ENCODE measurements around the gene EPGN.

EPGN gene

DNA sequence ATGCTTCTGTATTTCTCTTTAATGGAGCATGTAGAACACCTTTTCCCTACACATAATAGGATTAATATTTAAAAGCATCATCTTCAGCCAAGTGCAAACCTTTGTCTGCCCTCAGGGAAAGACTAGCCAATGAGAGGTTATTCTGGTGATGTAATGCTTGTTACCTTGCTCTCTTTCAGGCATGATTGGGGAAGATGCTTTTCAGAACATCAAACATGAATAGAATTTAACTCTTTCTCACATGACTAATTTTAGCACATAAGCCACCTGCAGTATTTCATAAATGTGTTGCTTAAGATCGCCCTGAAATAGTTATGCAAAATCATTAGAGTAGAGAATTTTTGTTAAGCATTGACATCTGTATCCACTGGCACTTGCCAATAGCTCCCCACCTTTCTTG lies 10.7 kb upstream of the EPGN start (continued):
- TF ChIP-seq ZNF266 (tag by site-specific recombination; IDR thresholded peaks at IDR 0.05; ENCODE audit: low read depth) (no peak), ZNF292 (tag by site-specific recombination; IDR thresholded peaks at IDR 0.05; ENCODE audit: borderline replicate concordance, low read depth) (no peak), ZXDB (tag by site-specific recombination; IDR thresholded peaks at IDR 0.05) (no peak), ZNF350 (tag by site-specific recombination; IDR thresholded peaks at IDR 0.05) (no peak), ZNF19 (tag by site-specific recombination; IDR thresholded peaks at IDR 0.05; ENCODE audit: low read depth) (no peak), ZNF2 (tag by site-specific recombination; IDR thresholded peaks at IDR 0.05) (no peak)
- TF ChIP-seq, protein P1, sequence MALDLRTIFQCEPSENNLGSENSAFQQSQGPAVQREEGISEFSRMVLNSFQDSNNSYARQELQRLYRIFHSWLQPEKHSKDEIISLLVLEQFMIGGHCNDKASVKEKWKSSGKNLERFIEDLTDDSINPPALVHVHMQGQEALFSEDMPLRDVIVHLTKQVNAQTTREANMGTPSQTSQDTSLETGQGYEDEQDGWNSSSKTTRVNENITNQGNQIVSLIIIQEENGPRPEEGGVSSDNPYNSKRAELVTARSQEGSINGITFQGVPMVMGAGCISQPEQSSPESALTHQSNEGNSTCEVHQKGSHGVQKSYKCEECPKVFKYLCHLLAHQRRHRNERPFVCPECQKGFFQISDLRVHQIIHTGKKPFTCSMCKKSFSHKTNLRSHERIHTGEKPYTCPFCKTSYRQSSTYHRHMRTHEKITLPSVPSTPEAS (tag by site-specific recombination; IDR thresholded peaks at IDR 0.05), result no peak

GRCh38 chr4:74304095-74304625 lies 4.1 kb upstream of the EPGN start:
- no peaks in the 10 kb centered on the region for H3K9me3 ChIP-seq (ENCODE audit: control insufficient read depth, insufficient read depth, low read depth, low read length)
- POLR2A ChIA-PET, result no interaction called here
- H3K36me3 ChIP-seq (ENCODE audit: control insufficient read depth in 2 of 2, insufficient read depth in 1 of 2, low read length in 2 of 2), result no peaks in the 10 kb centered on the region
- H3K27ac ChIP-seq (ENCODE audit: extremely low read depth, low read depth, low read length), result no peak overlapping the region
- H3K4me3 ChIP-seq (ENCODE audit: low read depth, low read length), result no peak overlapping the region
- CTCF ChIA-PET, result interaction anchor here (0.7 to 1.9 kb wide), 2 partner anchors 16 to 115 kb away, joined by 4 to 6 read pairs; no protein-coding TSS in a partner anchor
- no peaks in the 10 kb centered on the region for H3K4me1 ChIP-seq (ENCODE audit: control insufficient read depth, insufficient read depth, low read length)
- TF ChIP-seq ZNF10 (tag by site-specific recombination; IDR thresholded peaks at IDR 0.05), result no peak
- TF ChIP-seq TSHZ1 (tag by site-specific recombination; IDR thresholded peaks at IDR 0.05; ENCODE audit: borderline replicate concordance), result no peak
- no peak for TF ChIP-seq PRDM6 (tag by site-specific recombination; IDR thresholded peaks at IDR 0.05)
- no peak for TF ChIP-seq ZBTB10 (tag by site-specific recombination; IDR thresholded peaks at IDR 0.05)
- TF ChIP-seq ZNF830 (tag by site-specific recombination; IDR thresholded peaks at IDR 0.05; ENCODE audit: low read depth), result no peak
- no peak for TF ChIP-seq ZFP69B (tag by site-specific recombination; IDR thresholded peaks at IDR 0.05)
- TF ChIP-seq, protein P2, sequence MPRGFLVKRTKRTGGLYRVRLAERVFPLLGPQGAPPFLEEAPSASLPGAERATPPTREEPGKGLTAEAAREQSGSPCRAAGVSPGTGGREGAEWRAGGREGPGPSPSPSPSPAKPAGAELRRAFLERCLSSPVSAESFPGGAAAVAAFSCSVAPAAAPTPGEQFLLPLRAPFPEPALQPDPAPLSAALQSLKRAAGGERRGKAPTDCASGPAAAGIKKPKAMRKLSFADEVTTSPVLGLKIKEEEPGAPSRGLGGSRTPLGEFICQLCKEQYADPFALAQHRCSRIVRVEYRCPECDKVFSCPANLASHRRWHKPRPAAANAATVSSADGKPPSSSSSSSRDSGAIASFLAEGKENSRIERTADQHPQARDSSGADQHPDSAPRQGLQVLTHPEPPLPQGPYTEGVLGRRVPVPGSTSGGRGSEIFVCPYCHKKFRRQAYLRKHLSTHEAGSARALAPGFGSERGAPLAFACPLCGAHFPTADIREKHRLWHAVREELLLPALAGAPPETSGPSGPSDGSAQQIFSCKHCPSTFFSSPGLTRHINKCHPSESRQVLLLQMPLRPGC (tag by site-specific recombination; IDR thresholded peaks at IDR 0.05), result no peak
- TF ChIP-seq ZBTB44 (tag by site-specific recombination; IDR thresholded peaks at IDR 0.05), result no peak
- TF ChIP-seq ZNF514 (tag by site-specific recombination; IDR thresholded peaks at IDR 0.05), result no peak
- TF ChIP-seq ZNF610 (tag by site-specific recombination; IDR thresholded peaks at IDR 0.05; ENCODE audit: borderline replicate concordance), result no peak
- no peak for TF ChIP-seq ZNF157 (tag by site-specific recombination; IDR thresholded peaks at IDR 0.05)
- TF ChIP-seq ZNF580 (tag by site-specific recombination; IDR thresholded peaks at IDR 0.05), result no peak
- TF ChIP-seq KLF1 (tag by site-specific recombination; IDR thresholded peaks at IDR 0.05), result no peak

Data from HEK293 (cell line).